ENCODE data around the gene ARHGEF16. TPM values are rescaled to one million over a fixed set of nuclear protein-coding genes. Genes with fewer than 3 reads are reported as not detected.

The ARHGEF16 gene
- total RNA-seq, 2 experiments from 2014 or later: 0.11 to 0.22 TPM

DNA sequence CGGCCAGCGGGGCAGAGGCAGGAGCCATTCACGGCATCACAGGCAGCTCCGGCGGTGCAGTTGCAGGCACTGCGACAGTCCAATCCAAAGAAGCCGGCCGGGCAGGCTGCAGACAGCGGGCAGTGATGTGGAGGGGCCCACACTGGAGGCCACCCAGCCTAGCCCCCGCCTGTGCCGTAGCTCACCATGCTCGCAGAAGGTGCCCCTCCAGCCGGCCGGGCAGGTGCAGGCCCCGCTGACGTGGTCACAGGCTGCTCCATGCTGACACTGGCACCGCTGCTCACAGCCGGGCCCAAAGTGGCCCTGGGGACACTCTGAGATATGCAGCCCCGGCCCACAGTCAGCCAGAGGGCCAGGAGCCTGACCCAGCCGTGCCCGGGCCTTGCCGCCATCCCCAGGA lies 45.1 kb downstream of the ARHGEF16 start:
- DNase-seq: no peak
- Histone ChIP-seq H3K9me3 (ENCODE audit: control insufficient read depth in 1 of 2, insufficient read depth in 1 of 2, low read length in 2 of 2) (no peaks in the 10 kb centered on the region), H3K4me3 (ENCODE audit: low read length) (no peak overlapping the region), H3K27ac (ENCODE audit: low read depth in 1 of 2, low read length in 2 of 2) (no peak overlapping the region), H3K27me3 (ENCODE audit: control insufficient read depth in 1 of 2, insufficient read depth in 2 of 2, low read length in 2 of 2) (no peaks in the 10 kb centered on the region), H3K4me1 (ENCODE audit: insufficient read depth, low read length) (no peaks in the 10 kb centered on the region), H3K36me3 (ENCODE audit: insufficient read depth, low read length) (no peaks in the 10 kb centered on the region)
- Mint-ChIP-seq H3K27me3 (no peaks in the 10 kb centered on the region), H3K9me3 (no peaks in the 10 kb centered on the region), H3K4me1 (ENCODE audit: low read depth) (no peaks in the 10 kb centered on the region), H3K36me3 (ENCODE audit: low read depth) (peaks cover 5% of the 10 kb centered on the region), H3K27ac (no peak overlapping the region), H3K4me3 (no peak overlapping the region)
- no peak for ATAC-seq (ENCODE audit: poor library complexity)
- POLR2A ChIA-PET: no interaction called here
- CTCF ChIA-PET: no interaction called here
- intact Hi-C loops (cut with DNase I, micrococcal nuclease): no loop called here
- TF ChIP-seq, protein P1, sequence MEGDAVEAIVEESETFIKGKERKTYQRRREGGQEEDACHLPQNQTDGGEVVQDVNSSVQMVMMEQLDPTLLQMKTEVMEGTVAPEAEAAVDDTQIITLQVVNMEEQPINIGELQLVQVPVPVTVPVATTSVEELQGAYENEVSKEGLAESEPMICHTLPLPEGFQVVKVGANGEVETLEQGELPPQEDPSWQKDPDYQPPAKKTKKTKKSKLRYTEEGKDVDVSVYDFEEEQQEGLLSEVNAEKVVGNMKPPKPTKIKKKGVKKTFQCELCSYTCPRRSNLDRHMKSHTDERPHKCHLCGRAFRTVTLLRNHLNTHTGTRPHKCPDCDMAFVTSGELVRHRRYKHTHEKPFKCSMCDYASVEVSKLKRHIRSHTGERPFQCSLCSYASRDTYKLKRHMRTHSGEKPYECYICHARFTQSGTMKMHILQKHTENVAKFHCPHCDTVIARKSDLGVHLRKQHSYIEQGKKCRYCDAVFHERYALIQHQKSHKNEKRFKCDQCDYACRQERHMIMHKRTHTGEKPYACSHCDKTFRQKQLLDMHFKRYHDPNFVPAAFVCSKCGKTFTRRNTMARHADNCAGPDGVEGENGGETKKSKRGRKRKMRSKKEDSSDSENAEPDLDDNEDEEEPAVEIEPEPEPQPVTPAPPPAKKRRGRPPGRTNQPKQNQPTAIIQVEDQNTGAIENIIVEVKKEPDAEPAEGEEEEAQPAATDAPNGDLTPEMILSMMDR (IDR thresholded peaks at IDR 0.05): no peak

DNA sequence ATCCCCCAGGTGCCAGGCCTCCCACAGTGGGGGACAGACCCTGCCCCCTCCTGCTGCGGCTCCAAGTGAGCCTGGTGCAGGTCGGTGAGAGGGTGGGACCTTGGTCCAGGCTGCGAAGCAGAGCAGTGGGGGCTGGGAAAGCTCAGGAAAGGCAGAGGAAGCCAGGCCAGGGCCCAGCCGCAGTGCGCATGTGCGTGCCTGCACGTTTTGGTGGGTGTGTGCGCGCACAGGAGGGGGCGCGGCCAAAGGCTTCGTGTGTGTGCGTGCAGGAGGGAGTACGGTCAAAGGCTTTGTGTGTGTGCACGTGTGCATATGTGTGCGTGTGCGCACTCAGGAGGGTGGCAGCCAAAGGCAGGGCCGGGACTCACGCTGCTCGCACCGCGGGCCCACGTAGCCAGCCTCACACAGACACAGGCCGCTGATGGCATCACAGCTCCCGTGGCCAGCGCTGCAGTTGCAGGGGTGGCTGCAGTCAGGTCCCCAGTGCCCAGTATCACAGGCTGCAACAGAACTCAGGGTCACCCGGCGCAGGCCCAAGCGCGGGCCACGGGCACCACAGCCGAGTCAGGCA lies 45.9 kb downstream of the ARHGEF16 start:
- H3K4me1 Mint-ChIP-seq (ENCODE audit: low read depth): no peaks in the 10 kb centered on the region
- no peak for DNase-seq
- H3K4me3 Mint-ChIP-seq: no peak overlapping the region
- Histone ChIP-seq H3K27me3 (ENCODE audit: control insufficient read depth in 1 of 2, insufficient read depth in 2 of 2, low read length in 2 of 2) (no peaks in the 10 kb centered on the region), H3K36me3 (ENCODE audit: insufficient read depth, low read length) (no peaks in the 10 kb centered on the region), H3K27ac (ENCODE audit: low read depth in 1 of 2, low read length in 2 of 2) (no peak overlapping the region), H3K4me1 (ENCODE audit: insufficient read depth, low read length) (no peaks in the 10 kb centered on the region), H3K9me3 (ENCODE audit: control insufficient read depth in 1 of 2, insufficient read depth in 1 of 2, low read length in 2 of 2) (no peaks in the 10 kb centered on the region), H3K4me3 (ENCODE audit: low read length) (no peak overlapping the region)
- intact Hi-C loops (cut with DNase I, micrococcal nuclease): no loop called here
- no peaks in the 10 kb centered on the region for H3K27me3 Mint-ChIP-seq
- ATAC-seq (ENCODE audit: poor library complexity): no peak
- TF ChIP-seq, protein P1 (IDR thresholded peaks at IDR 0.05): no peak
- ChIA-PET CTCF (no interaction called here), POLR2A (no interaction called here)
- no peak overlapping the region for H3K27ac Mint-ChIP-seq
- H3K36me3 Mint-ChIP-seq (ENCODE audit: low read depth): peaks cover 5% of the 10 kb centered on the region
- no peaks in the 10 kb centered on the region for H3K9me3 Mint-ChIP-seq

DNA sequence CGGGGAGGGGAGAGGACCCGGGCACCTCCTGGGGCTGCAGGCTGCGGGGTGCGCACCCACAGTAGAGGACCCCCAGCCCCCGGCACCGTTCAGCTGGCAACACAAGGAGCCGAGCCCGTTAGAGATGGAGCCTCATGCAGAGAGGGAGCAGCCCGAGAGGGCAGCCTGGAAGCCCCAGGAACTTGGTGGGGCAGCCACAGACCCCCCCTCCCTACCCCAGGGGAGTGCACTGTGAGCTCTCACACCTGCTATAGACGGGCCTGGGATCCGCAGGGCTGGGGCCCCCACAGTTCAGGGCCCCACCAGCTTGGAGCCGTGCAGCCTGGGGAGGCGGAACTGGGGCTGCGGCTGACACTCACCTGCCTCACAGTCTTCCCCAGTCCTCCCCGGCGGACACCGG lies 47.0 kb downstream of the ARHGEF16 start:
- Mint-ChIP-seq H3K36me3 (ENCODE audit: low read depth) (peaks cover 5% of the 10 kb centered on the region), H3K4me1 (ENCODE audit: low read depth) (no peaks in the 10 kb centered on the region), H3K4me3 (no peak overlapping the region), H3K27ac (no peak overlapping the region), H3K9me3 (no peaks in the 10 kb centered on the region), H3K27me3 (no peaks in the 10 kb centered on the region)
- ChIA-PET CTCF (no interaction called here), POLR2A (interaction anchor here (0.9 to 1.1 kb wide), 2 partner anchors 9 to 11 kb away, joined by 3 to 5 read pairs; no protein-coding TSS in a partner anchor)
- H3K4me1 ChIP-seq (ENCODE audit: insufficient read depth, low read length): no peaks in the 10 kb centered on the region
- H3K36me3 ChIP-seq (ENCODE audit: insufficient read depth, low read length): no peaks in the 10 kb centered on the region
- H3K4me3 ChIP-seq (ENCODE audit: low read length): no peak overlapping the region
- no peaks in the 10 kb centered on the region for H3K9me3 ChIP-seq (ENCODE audit: control insufficient read depth in 1 of 2, insufficient read depth in 1 of 2, low read length in 2 of 2)
- intact Hi-C loops (cut with DNase I, micrococcal nuclease): no loop called here
- H3K27ac ChIP-seq (ENCODE audit: low read depth in 1 of 2, low read length in 2 of 2): no peak overlapping the region
- DNase-seq (no peak), ATAC-seq (ENCODE audit: poor library complexity) (no peak)
- TF ChIP-seq, protein P1 (IDR thresholded peaks at IDR 0.05): no peak
- no peaks in the 10 kb centered on the region for H3K27me3 ChIP-seq (ENCODE audit: control insufficient read depth in 1 of 2, insufficient read depth in 2 of 2, low read length in 2 of 2)

All from CD4-positive, alpha-beta T cell (primary cell).